Transverse colon (tissue), 4 donors: Measurements from ENCODE around the gene TBATA. TPM values are rescaled to one million over a fixed set of nuclear protein-coding genes. Genes with fewer than 3 reads are reported as not detected.

Source experiments
- DNase-seq: peaks from one replicate; pipeline ENCODE4 v3.0.0-alpha.2; 2019
- H3K27ac ChIP-seq, 4 donors: fragments of 200-600 bp; sonication (generic); 2 replicates each; pipeline ENCODE4 v1.5.1; 2016 to 2018; ENCODE audit warnings: inconsistent platforms in 4 of 4
- H3K27me3 ChIP-seq: fragments of 200-600 bp; sonication (generic); 2 replicates; pipeline ENCODE4 v1.5.1; 2017; ENCODE audit warnings: inconsistent platforms
- H3K36me3 ChIP-seq, 4 donors: fragments of 200-600 bp; sonication (generic); 2 replicates each; pipeline ENCODE4 v1.5.1; 2017 to 2019; ENCODE audit warnings: inconsistent platforms in 4 of 4
- H3K4me1 ChIP-seq, 4 donors: fragments of 200-600 bp; sonication (generic); 2 replicates each; pipeline ENCODE4 v1.5.1; 2017 to 2020; ENCODE audit warnings: inconsistent platforms in 4 of 4
- H3K4me3 ChIP-seq, 4 donors: fragments of 200-600 bp; sonication (generic); 1 replicate in 1 of 4; 2 replicates in 3 of 4; pipeline versions ENCODE4 v1.5.1 to v1.6.1; 2017 to 2019; ENCODE audit warnings: inconsistent platforms in 4 of 4
- H3K9me3 ChIP-seq, 2 donors: fragments of 200-600 bp; sonication (generic); 2 replicates each; pipeline ENCODE4 v1.5.1; 2017 to 2019; ENCODE audit warnings: inconsistent platforms in 2 of 2
- EP300 ChIP-seq: sonication (generic); formaldehyde crosslinking; IDR thresholded peaks from one replicate; pipeline ENCODE4 v1.6.1; 2017; ENCODE audit warnings: antibody characterized with exemption, low read depth
- POLR2A ChIP-seq: fragments of 450-650 bp; IDR thresholded peaks from one replicate; pipeline ENCODE4 v1.6.1; 2016; ENCODE audit warnings: antibody characterized with exemption, mild to moderate bottlenecking, moderate library complexity
- POLR2AphosphoS5 ChIP-seq, 3 donors: sonication (generic); formaldehyde crosslinking; IDR thresholded peaks; one replicate each; pipeline ENCODE4 v1.6.1; 2016; ENCODE audit warnings: antibody characterized with exemption in 3 of 3
- WGBS, 2 donors: methylation state at CpG; one replicate each; pipeline ENCODE4 v1.1.5; 2018; ENCODE audit warnings: low coverage in 1 of 2; 5-methylcytosine and 5-hydroxymethylcytosine counted together
- in situ Hi-C, 4 donors: fragments of 200-750 bp; cut with MboI; loops; one replicate each; pipeline versions ENCODE4 v1.15.0 to v1.15.1; 2017; ENCODE audit warnings: low sequenced_read_pairs in 3 of 4, low pct_ligation_motif_present in 1 of 4, low pct_unique_long_range_greater_than_20kb in 1 of 4
- intact Hi-C: fragments of 100-400 bp; cut with DNase I; formaldehyde crosslinking; loops from one replicate; pipeline ENCODE4 v1.15.1; 2023; ENCODE audit warnings: low total_unique reads
- total RNA-seq, 4 donors: library from RNA; depleted of rRNA; stranded (reverse); fragments of >200 nt; gene quantifications; one replicate each; pipeline ENCODE4 v1.1.0, GENCODE V29; 2016
- TF ChIP-seq, protein P1 (sequence below), 5 experiments: fragments of 200-600 bp in 3 of 5; fragments of 450-650 bp in 2 of 5; sonication (generic) in 3 of 5; IDR thresholded peaks; 1 replicate in 2 of 5; 2 replicates in 3 of 5; pipeline ENCODE4 v1.5.1; 2016 to 2017; ENCODE audit warnings: antibody characterized with exemption in 5 of 5, inconsistent platforms in 3 of 5, mild to moderate bottlenecking in 2 of 5, moderate library complexity in 1 of 5

The TBATA gene
- total RNA-seq, 4 donors from 2014 or later, result not detected

DNA sequence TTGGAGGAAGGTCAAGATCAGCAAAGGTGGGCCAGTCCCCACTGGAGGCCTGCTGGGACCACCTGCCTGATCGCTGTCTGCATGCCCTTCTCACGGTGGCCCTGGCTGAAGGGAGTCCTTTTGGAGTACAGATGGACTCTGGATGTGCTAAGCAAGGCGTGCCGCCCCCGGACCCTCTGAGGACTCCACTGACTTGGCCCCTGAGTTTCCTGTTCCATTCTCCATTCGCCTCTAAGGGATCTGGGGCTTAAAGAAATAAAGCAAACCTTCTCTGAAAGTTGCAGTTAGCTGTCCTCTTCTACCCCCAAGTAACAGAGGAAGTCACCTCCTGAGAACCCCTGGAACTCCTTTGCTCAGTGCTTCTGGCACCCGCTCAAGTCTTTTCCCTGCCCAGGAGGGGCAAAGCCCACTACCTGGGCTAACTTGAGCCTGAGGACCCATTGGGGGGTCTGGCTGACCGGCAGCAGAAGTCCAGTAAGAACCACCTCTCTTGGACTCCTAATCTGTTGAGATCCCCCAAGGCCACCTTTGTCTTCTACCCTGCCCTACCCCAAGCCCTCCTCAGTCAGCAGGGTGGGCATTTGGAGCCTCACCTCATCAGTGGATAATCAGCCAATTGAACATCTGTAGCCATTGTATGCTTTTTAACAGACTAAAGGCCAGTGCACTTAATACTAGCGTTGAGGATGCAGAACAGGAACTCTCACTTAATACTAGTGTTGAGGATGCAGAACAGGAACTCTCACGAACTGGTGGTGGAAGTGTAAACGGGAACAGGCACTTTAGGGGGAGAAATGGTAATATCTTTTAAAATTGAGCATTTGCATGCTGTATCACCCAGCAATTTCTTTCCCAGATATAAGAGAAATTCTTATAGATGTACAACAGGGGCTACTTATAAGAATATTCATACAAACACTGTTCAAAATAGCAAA, 2.2 kb downstream of the TBATA start:
- in situ Hi-C loops, result no loop called here

DNA sequence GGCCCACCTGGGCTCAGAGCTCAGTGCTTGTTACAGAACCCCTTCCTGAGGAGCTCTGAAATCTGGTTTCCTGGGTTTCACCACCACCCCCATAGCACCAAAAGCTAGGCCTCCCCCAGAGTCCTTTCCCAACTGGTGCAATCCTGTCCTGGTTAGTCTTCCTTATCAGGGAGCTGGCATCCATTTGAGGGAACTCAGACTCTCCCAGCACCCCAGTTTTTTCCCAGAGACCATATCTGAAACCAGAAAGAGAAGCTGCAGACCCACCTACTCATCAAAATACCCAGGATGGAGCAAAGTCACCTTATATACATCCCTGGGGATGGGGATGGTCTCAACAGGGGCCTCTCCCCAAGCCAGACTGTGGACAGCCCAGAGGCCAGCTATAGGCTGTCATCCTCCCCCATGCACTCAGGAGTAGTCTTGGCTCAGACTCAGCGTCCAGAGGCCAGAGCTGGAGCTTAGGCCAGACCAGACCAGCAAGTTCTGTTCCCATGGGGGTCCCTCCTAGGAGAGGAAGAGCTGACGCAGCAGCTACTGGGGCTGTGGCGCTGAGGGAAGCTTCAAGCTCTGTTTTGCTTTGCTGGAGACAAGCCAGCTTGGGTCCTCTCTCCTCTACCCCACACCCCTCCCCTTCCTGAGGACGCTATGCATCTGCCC, 3.0 kb downstream of the TBATA start:
- TF ChIP-seq POLR2A (no peak), EP300 (no peak), POLR2AphosphoS5 (IDR thresholded peaks at IDR 0.05) (no peak)
- TF ChIP-seq, protein P1, sequence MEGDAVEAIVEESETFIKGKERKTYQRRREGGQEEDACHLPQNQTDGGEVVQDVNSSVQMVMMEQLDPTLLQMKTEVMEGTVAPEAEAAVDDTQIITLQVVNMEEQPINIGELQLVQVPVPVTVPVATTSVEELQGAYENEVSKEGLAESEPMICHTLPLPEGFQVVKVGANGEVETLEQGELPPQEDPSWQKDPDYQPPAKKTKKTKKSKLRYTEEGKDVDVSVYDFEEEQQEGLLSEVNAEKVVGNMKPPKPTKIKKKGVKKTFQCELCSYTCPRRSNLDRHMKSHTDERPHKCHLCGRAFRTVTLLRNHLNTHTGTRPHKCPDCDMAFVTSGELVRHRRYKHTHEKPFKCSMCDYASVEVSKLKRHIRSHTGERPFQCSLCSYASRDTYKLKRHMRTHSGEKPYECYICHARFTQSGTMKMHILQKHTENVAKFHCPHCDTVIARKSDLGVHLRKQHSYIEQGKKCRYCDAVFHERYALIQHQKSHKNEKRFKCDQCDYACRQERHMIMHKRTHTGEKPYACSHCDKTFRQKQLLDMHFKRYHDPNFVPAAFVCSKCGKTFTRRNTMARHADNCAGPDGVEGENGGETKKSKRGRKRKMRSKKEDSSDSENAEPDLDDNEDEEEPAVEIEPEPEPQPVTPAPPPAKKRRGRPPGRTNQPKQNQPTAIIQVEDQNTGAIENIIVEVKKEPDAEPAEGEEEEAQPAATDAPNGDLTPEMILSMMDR (IDR thresholded peaks at IDR 0.05), result no peak
- DNase-seq, result no peak
- Histone ChIP-seq H3K27me3 (no peaks in the 10 kb centered on the region), H3K27ac (no peak overlapping the region), H3K4me3 (no peak overlapping the region), H3K36me3 (no peaks in the 10 kb centered on the region), H3K9me3 (no peaks in the 10 kb centered on the region), H3K4me1 (peaks cover 0 to 6% (median 1%) of the 10 kb centered on the region in 4 donors)
- intact Hi-C loops, result no loop called here
- in situ Hi-C loops, result no loop called here
- 71% methylated on average over 4 of the region's 4 CpGs; no CpG with 5 or more reads in 1 of the 2 donors for WGBS, 2 donors

More for the DNA sequence above, 2.2 kb downstream of the TBATA start:
- H3K4me1 ChIP-seq, result peaks cover 0 to 6% (median 1%) of the 10 kb centered on the region in 4 donors
- no peak for DNase-seq
- no peaks in the 10 kb centered on the region for H3K36me3 ChIP-seq
- TF ChIP-seq POLR2AphosphoS5 (IDR thresholded peaks at IDR 0.05) (no peak), POLR2A (no peak), EP300 (no peak)
- TF ChIP-seq, protein P1 (IDR thresholded peaks at IDR 0.05), result no peak
- H3K4me3 ChIP-seq, result no peak overlapping the region
- intact Hi-C loops, result no loop called here
- 52 to 79% methylated on average over 4 to 11 of the region's 11 CpGs for WGBS, 2 donors
- H3K27ac ChIP-seq, result no peak overlapping the region
- H3K27me3 ChIP-seq, result no peaks in the 10 kb centered on the region
- H3K9me3 ChIP-seq, result no peaks in the 10 kb centered on the region

DNA sequence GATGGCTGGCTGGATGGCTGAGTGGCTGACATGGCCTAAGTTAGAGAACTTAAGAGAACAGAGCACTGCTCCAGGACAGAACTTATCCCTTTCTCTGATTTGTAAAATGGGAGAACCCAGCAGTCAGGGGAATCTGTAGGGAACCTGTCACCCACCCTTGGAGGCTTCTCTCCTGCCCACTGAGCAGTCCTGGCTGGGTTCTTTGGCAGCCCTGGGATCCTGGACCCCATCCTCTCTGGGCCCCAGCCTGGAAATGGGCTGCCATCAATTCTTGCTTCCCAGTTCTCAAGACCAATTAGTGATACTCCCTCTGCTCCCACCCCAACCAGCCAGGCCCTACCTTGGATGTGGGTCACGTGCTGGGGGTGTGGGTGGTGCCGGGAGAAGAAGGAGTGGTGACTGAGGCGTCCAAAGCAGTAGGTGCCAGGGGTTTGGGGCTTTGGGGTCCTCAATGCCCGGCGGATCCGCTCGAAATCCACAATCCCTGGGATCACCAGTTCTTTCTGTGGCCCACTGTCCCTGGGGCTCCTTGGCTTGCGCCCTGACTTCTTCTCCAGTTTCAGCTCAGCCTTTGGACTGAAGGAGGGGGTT, 3.6 kb downstream of the TBATA start:
- intact Hi-C loops (no loop called here), in situ Hi-C loops (no loop called here)
- Histone ChIP-seq H3K27me3 (no peaks in the 10 kb centered on the region), H3K4me1 (peaks cover 0 to 6% (median 1%) of the 10 kb centered on the region in 4 donors), H3K9me3 (no peaks in the 10 kb centered on the region), H3K36me3 (no peaks in the 10 kb centered on the region), H3K27ac (no peak overlapping the region), H3K4me3 (no peak overlapping the region)
- TF ChIP-seq, protein P1 (IDR thresholded peaks at IDR 0.05), result no peak
- 80% methylated on average over 8 of the region's 8 CpGs; no CpG with 5 or more reads in 1 of the 2 donors for WGBS, 2 donors
- no peak for DNase-seq

DNA sequence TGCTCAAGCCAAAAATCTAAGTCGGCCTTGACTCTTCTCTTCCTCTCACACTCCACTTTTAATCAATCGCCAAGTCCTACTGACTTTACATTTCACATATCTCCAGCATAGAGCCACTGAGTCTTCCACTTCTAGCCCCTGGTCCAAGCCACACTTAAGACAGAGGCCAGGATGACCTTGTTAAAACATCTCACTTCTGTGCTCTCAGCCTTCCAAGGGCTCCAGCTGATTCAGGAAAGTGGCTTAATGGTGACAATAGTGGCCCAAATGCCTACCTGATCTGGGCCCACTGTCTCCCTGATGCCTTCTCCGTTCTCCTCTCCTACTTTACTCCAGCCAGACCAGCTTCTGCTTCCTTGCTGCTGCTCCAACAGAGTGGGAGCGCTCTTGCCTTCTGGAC, 4.4 kb downstream of the TBATA start:
- peaks cover 0 to 6% (median 1%) of the 10 kb centered on the region in 4 donors for H3K4me1 ChIP-seq
- WGBS, 2 donors, result 88 to 96% methylated on average over 4 of the region's 4 CpGs
- no peak for DNase-seq
- H3K27me3 ChIP-seq, result no peaks in the 10 kb centered on the region
- intact Hi-C loops, result no loop called here
- no peak overlapping the region for H3K4me3 ChIP-seq
- in situ Hi-C loops, result no loop called here
- TF ChIP-seq EP300 (no peak), POLR2A (no peak)
- H3K36me3 ChIP-seq, result no peaks in the 10 kb centered on the region
- H3K9me3 ChIP-seq, result no peaks in the 10 kb centered on the region
- no peak overlapping the region for H3K27ac ChIP-seq
